ENCODE results near the gene STEEP1. TPM values are rescaled to one million over a fixed set of nuclear protein-coding genes. Genes with fewer than 3 reads are reported as not detected.

STEEP1 gene
- total RNA-seq, 1 donor from 2014 or later: 21.6 TPM

GRCh38 chrX:119574394-119575266 lies 9.4 kb upstream of the STEEP1 start, which contains the start of gene UBE2A:
Gene UBE2A, plus strand, starts transcription at chrX:119574563. Its CDS starts 149 bp downstream, at chrX:119574712.
- peaks cover 14% of the 10 kb centered on the region for H3K4me1 Mint-ChIP-seq
- peak within 1 kb of the TSS; percentile 96 for H3K27ac Mint-ChIP-seq
- peaks cover 6% of the 10 kb centered on the region for H3K36me3 Mint-ChIP-seq
- peak within 1 kb of the TSS; percentile 91 for H3K4me3 Mint-ChIP-seq
- no peaks in the 10 kb centered on the region for H3K27me3 Mint-ChIP-seq (ENCODE audit: low read depth)
- DNase-seq (ENCODE audit: low spot score in 2 of 2, unreplicated experiment in 2 of 2): peak; percentile 70 to 84
- no peak for TF ChIP-seq CTCF (IDR thresholded peaks at IDR 0.05; ENCODE audit: unreplicated experiment)
- H3K9me3 Mint-ChIP-seq: peaks cover 21% of the 10 kb centered on the region

- Mint-ChIP-seq H3K36me3 (peaks cover 6% of the 10 kb centered on the region), H3K9me3 (peaks cover 24% of the 10 kb centered on the region), H3K4me3 (peak overlapping the region; percentile 91), H3K27ac (peak overlapping the region; percentile 94), H3K4me1 (peaks cover 14% of the 10 kb centered on the region), H3K27me3 (ENCODE audit: low read depth) (no peaks in the 10 kb centered on the region)
- TF ChIP-seq CTCF (IDR thresholded peaks at IDR 0.05; ENCODE audit: unreplicated experiment): no peak
- DNase-seq (ENCODE audit: low spot score in 2 of 2, unreplicated experiment in 2 of 2): no peak
Observed at GRCh38 chrX:119573840-119574393, 8.7 kb upstream of the STEEP1 start.

- H3K9me3 Mint-ChIP-seq: peaks cover 23% of the 10 kb centered on the region
Observed at GRCh38 chrX:119573222-119573621, 8.0 kb upstream of the STEEP1 start.

GRCh38 chrX:119570351-119570835 lies 5.2 kb upstream of the STEEP1 start:
- H3K27me3 Mint-ChIP-seq (ENCODE audit: low read depth): no peaks in the 10 kb centered on the region
- peaks cover 10% of the 10 kb centered on the region for H3K4me1 Mint-ChIP-seq
- no peak overlapping the region for H3K27ac Mint-ChIP-seq
- no peak for TF ChIP-seq CTCF (IDR thresholded peaks at IDR 0.05; ENCODE audit: unreplicated experiment)
- DNase-seq (ENCODE audit: low spot score in 2 of 2, unreplicated experiment in 2 of 2): no peak
- no peak overlapping the region for H3K4me3 Mint-ChIP-seq
- peaks cover 26% of the 10 kb centered on the region for H3K9me3 Mint-ChIP-seq
- H3K36me3 Mint-ChIP-seq: peaks cover 6% of the 10 kb centered on the region

More at GRCh38 chrX:119573222-119573621, 8.0 kb upstream of the STEEP1 start:
- peaks cover 6% of the 10 kb centered on the region for H3K36me3 Mint-ChIP-seq
- peak overlapping the region; percentile 91 for H3K4me3 Mint-ChIP-seq
- no peak for DNase-seq (ENCODE audit: low spot score in 2 of 2, unreplicated experiment in 2 of 2)
- H3K27ac Mint-ChIP-seq: peak overlapping the region; percentile 94
- H3K27me3 Mint-ChIP-seq (ENCODE audit: low read depth): no peaks in the 10 kb centered on the region
- no peak for TF ChIP-seq CTCF (IDR thresholded peaks at IDR 0.05; ENCODE audit: unreplicated experiment)
- H3K4me1 Mint-ChIP-seq: peaks cover 14% of the 10 kb centered on the region

GRCh38 chrX:119552508-119552907 lies 12.7 kb downstream of the STEEP1 start:
- Mint-ChIP-seq H3K4me3 (no peak overlapping the region), H3K9me3 (peaks cover 18% of the 10 kb centered on the region), H3K27me3 (ENCODE audit: low read depth) (no peaks in the 10 kb centered on the region), H3K36me3 (peaks cover 16% of the 10 kb centered on the region), H3K4me1 (no peaks in the 10 kb centered on the region), H3K27ac (no peak overlapping the region)
- no peak for DNase-seq (ENCODE audit: low spot score in 2 of 2, unreplicated experiment in 2 of 2)
- no peak for TF ChIP-seq CTCF (IDR thresholded peaks at IDR 0.05; ENCODE audit: unreplicated experiment)
